HepG2 (cell line): Measurements from ENCODE around the gene ZDHHC14. TPM values are rescaled to one million over a fixed set of nuclear protein-coding genes. Genes with fewer than 3 reads are reported as not detected.

Experiments
- CENPT ChIP-seq: sonication (generic); formaldehyde crosslinking; IDR thresholded peaks from 2 replicates; pipeline ENCODE4 v1.8.0; 2022; ENCODE audit warnings: low read depth, mild to moderate bottlenecking, moderate library complexity, missing genetic modification reagents
- CREM ChIP-seq, 2 experiments: sonication (generic) in 1 of 2; formaldehyde crosslinking in 1 of 2; IDR thresholded peaks; 2 replicates each; pipeline versions ENCODE4 v1.4.0 to v1.6.1; 2016 to 2020; ENCODE audit warnings: antibody characterized with exemption in 1 of 2, mild to moderate bottlenecking in 1 of 2, missing genetic modification reagents in 1 of 2
- FOXP1 ChIP-seq, 2 experiments: fragments of 450-650 bp in 1 of 2; IDR thresholded peaks; 2 replicates each; pipeline ENCODE4 v1.6.1; 2017 to 2018; ENCODE audit warnings: antibody characterized with exemption in 1 of 2
- GATAD1 ChIP-seq: IDR thresholded peaks from 2 replicates; pipeline ENCODE4 v1.6.1; 2016; ENCODE audit warnings: missing genetic modification reagents, missing compliant biosample characterization
- HNRNPLL ChIP-seq: fragments of 200-400 bp; formaldehyde crosslinking; IDR thresholded peaks from 2 replicates; pipeline ENCODE4 v1.6.1; 2017; ENCODE audit warnings: mild to moderate bottlenecking, low read depth, low read length; ENCODE audit not compliant: poor library complexity, severe bottlenecking
- KLF12 ChIP-seq: sonication (generic); formaldehyde crosslinking; IDR thresholded peaks from 2 replicates; pipeline ENCODE4 v1.4.0; 2020; ENCODE audit warnings: missing genetic modification reagents, borderline replicate concordance
- NFE2L1 ChIP-seq: sonication (generic); formaldehyde crosslinking; IDR thresholded peaks from 2 replicates; pipeline ENCODE4 v1.4.0; 2020; ENCODE audit warnings: missing genetic modification reagents, mild to moderate bottlenecking, borderline replicate concordance
- PHB2 ChIP-seq: fragments of 450-650 bp; IDR thresholded peaks from 2 replicates; pipeline ENCODE4 v1.6.1; 2018; ENCODE audit not compliant: partially characterized antibody
- SAP130 ChIP-seq: IDR thresholded peaks from 2 replicates; pipeline ENCODE4 v1.6.1; 2016; ENCODE audit warnings: low read depth
- YEATS2 ChIP-seq: sonication (generic); formaldehyde crosslinking; IDR thresholded peaks from 2 replicates; pipeline ENCODE4 v1.4.0; 2020; ENCODE audit warnings: missing genetic modification reagents, borderline replicate concordance
- ZFP90 ChIP-seq: sonication (generic); formaldehyde crosslinking; IDR thresholded peaks from 2 replicates; pipeline ENCODE4 v1.8.0; 2022; ENCODE audit warnings: missing genetic modification reagents, mild to moderate bottlenecking, inconsistent platforms, borderline replicate concordance
- ZNF607 ChIP-seq: sonication (generic); formaldehyde crosslinking; IDR thresholded peaks from 2 replicates; pipeline ENCODE4 v1.5.1; 2020; ENCODE audit warnings: missing genetic modification reagents, mild to moderate bottlenecking, borderline replicate concordance
- ZNF652 ChIP-seq: IDR thresholded peaks from 2 replicates; pipeline ENCODE4 v1.6.1; 2016; ENCODE audit warnings: low read depth, borderline replicate concordance
- ZNF768 ChIP-seq: sonication (generic); formaldehyde crosslinking; IDR thresholded peaks from 2 replicates; pipeline ENCODE4 v1.4.0; 2020; ENCODE audit warnings: missing genetic modification reagents
- polyA plus RNA-seq, 8 experiments: library from polyadenylated mRNA; depleted of rRNA in 3 of 8; stranded (reverse) in 7 of 8; unstranded in 1 of 8; fragments of >200 nt; fragmentation: Illumina TruSeq in 4 of 8; extraction: Trizol in 4 of 8; gene quantifications; 2 replicates each; pipeline versions ENCODE4 v1.2.1 to v1.2.3, GENCODE V29; 2011 to 2016; ENCODE audit warnings: low read depth in 4 of 8, missing spikeins in 1 of 8, mixed read lengths in 1 of 8; ENCODE audit not compliant: insufficient read depth in 1 of 8
- total RNA-seq, 5 experiments: library from RNA; depleted of rRNA; stranded (reverse); fragments of >200 nt; fragmentation: Illumina TruSeq; extraction: Trizol; gene quantifications; 2 replicates each; pipeline ENCODE4 v1.2.3, GENCODE V29; 2016; ENCODE audit warnings: low read depth in 1 of 5
- TF ChIP-seq, protein P1 (sequence below): sonication (generic); formaldehyde crosslinking; conservative IDR thresholded peaks from 2 replicates; pipeline ENCODE4 v1.4.0; 2020; ENCODE audit warnings: missing genetic modification reagents
- TF ChIP-seq, protein P2 (sequence below): sonication (generic); formaldehyde crosslinking; IDR thresholded peaks from 2 replicates; pipeline ENCODE4 v1.4.0; 2020; ENCODE audit warnings: missing genetic modification reagents
- TF ChIP-seq, protein P3 (sequence below): fragments of 450-650 bp; IDR thresholded peaks from 2 replicates; pipeline ENCODE4 v1.6.1; 2017
- TF ChIP-seq, protein P4 (sequence below): sonication (generic); formaldehyde crosslinking; IDR thresholded peaks from 2 replicates; pipeline ENCODE4 v1.8.0; 2022; ENCODE audit warnings: mild to moderate bottlenecking, missing genetic modification reagents; ENCODE audit not compliant: insufficient replicate concordance
- TF ChIP-seq, protein P5 (sequence below): sonication (generic); formaldehyde crosslinking; IDR thresholded peaks from 2 replicates; pipeline ENCODE4 v1.5.1; 2020; ENCODE audit warnings: mild to moderate bottlenecking, missing genetic modification reagents, borderline replicate concordance

ZDHHC14 gene
- total and polyA plus RNA-seq, 2 of the 13 experiments (the other 11 are each of a cell fraction or from before 2014, with no cell fraction given) = 3.7 to 9.5 TPM

DNA sequence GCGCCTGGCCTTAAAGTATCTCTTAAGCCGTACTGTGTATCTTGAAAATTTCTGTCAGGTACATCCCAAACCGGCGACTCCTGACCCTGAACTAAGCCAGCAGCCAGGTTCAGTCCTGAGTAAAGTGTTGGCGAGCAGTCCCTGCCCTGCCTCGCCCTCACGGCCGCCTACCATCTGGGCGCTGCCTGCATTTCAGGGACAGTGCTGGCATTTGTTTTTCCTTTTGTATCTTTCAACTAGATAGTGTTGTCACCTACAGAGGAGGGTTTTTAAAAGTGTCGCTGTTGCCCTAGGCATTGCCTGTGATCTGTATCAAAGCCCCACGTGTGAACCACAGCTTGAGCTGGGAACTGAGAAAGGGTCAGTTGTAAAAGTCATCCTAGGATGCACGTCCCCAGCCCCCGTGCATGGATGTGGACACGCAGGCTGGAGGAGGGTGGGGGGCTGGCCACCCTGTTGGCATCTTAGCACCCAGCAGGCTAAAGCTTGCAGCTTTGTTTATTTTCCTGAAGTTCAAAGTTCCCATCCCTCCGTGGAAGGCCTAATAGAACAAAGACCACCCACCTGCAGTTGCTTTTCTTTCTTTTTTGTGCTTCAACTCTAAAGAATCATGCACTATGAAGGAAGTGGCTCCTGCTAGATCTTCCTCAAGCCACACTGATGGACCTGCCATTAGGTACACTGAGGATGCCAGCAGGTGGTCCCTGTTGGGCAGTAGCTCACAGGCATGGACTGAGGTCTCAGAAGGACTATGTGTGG is 136.8 kb downstream of the ZDHHC14 start (continued):
- TF ChIP-seq, protein P1, sequence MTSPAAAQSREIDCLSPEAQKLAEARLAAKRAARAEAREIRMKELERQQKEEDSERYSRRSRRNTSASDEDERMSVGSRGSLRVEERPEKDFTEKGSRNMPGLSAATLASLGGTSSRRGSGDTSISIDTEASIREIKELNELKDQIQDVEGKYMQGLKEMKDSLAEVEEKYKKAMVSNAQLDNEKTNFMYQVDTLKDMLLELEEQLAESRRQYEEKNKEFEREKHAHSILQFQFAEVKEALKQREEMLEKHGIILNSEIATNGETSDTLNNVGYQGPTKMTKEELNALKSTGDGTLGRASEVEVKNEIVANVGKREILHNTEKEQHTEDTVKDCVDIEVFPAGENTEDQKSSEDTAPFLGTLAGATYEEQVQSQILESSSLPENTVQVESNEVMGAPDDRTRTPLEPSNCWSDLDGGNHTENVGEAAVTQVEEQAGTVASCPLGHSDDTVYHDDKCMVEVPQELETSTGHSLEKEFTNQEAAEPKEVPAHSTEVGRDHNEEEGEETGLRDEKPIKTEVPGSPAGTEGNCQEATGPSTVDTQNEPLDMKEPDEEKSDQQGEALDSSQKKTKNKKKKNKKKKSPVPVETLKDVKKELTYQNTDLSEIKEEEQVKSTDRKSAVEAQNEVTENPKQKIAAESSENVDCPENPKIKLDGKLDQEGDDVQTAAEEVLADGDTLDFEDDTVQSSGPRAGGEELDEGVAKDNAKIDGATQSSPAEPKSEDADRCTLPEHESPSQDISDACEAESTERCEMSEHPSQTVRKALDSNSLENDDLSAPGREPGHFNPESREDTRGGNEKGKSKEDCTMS (CRISPR knock-in tag) = no peak
- TF ChIP-seq CENPT (no peak), ZNF768 (no peak), ZNF607 (CRISPR knock-in tag) (peak; percentile 92), SAP130 (peak; percentile 65), NFE2L1 (CRISPR knock-in tag) (no peak), ZFP90 (CRISPR knock-in tag) (peak; percentile 74; the same call in 1 of the 2 replicates), GATAD1 (CRISPR knock-in tag) (no peak), CREM (IDR thresholded peaks at IDR 0.05) (peak; percentile 55; the same call in 1 of the 2 replicates), CREM (CRISPR knock-in tag; IDR thresholded peaks at IDR 0.05) (no peak), YEATS2 (CRISPR knock-in tag) (peak; percentile 37; the same call in 1 of the 2 replicates), HNRNPLL (no peak), ZNF652 (CRISPR knock-in tag) (peak; percentile 39; the same call in 1 of the 2 replicates), KLF12 (CRISPR knock-in tag) (no peak), FOXP1 (IDR thresholded peaks at IDR 0.05) (no peak), FOXP1 (CRISPR knock-in tag; IDR thresholded peaks at IDR 0.05) (peak; percentile 65), PHB2 (no peak)
- TF ChIP-seq, protein P2, sequence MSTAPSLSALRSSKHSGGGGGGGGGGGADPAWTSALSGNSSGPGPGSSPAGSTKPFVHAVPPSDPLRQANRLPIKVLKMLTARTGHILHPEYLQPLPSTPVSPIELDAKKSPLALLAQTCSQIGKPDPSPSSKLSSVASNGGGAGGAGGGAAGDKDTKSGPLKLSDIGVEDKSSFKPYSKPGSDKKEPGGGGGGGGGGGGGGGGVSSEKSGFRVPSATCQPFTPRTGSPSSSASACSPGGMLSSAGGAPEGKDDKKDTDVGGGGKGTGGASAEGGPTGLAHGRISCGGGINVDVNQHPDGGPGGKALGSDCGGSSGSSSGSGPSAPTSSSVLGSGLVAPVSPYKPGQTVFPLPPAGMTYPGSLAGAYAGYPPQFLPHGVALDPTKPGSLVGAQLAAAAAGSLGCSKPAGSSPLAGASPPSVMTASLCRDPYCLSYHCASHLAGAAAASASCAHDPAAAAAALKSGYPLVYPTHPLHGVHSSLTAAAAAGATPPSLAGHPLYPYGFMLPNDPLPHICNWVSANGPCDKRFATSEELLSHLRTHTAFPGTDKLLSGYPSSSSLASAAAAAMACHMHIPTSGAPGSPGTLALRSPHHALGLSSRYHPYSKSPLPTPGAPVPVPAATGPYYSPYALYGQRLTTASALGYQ (CRISPR knock-in tag) = peak; percentile 50; the same call in 1 of the 2 replicates
- TF ChIP-seq, protein P3, sequence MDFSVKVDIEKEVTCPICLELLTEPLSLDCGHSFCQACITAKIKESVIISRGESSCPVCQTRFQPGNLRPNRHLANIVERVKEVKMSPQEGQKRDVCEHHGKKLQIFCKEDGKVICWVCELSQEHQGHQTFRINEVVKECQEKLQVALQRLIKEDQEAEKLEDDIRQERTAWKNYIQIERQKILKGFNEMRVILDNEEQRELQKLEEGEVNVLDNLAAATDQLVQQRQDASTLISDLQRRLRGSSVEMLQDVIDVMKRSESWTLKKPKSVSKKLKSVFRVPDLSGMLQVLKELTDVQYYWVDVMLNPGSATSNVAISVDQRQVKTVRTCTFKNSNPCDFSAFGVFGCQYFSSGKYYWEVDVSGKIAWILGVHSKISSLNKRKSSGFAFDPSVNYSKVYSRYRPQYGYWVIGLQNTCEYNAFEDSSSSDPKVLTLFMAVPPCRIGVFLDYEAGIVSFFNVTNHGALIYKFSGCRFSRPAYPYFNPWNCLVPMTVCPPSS = no peak
- TF ChIP-seq, protein P4, sequence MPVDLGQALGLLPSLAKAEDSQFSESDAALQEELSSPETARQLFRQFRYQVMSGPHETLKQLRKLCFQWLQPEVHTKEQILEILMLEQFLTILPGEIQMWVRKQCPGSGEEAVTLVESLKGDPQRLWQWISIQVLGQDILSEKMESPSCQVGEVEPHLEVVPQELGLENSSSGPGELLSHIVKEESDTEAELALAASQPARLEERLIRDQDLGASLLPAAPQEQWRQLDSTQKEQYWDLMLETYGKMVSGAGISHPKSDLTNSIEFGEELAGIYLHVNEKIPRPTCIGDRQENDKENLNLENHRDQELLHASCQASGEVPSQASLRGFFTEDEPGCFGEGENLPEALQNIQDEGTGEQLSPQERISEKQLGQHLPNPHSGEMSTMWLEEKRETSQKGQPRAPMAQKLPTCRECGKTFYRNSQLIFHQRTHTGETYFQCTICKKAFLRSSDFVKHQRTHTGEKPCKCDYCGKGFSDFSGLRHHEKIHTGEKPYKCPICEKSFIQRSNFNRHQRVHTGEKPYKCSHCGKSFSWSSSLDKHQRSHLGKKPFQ (CRISPR knock-in tag) = peak; percentile 30
- TF ChIP-seq, protein P5, sequence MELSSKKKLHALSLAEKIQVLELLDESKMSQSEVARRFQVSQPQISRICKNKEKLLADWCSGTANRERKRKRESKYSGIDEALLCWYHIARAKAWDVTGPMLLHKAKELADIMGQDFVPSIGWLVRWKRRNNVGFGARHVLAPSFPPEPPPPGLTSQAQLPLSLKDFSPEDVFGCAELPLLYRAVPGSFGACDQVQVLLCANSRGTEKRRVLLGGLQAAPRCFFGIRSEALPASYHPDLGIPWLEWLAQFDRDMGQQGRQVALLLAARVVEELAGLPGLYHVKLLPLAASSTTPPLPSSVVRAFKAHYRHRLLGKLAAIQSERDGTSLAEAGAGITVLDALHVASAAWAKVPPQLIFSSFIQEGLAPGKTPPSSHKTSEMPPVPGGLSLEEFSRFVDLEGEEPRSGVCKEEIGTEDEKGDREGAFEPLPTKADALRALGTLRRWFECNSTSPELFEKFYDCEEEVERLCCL (CRISPR knock-in tag) = peak; percentile 38; the same call in 1 of the 2 replicates
